GM19455 (cell line): ENCODE measurements around the gene DHPS.
"Not testable (repeated sequence)": the region's sequence is repeated elsewhere in the genome, so short reads cannot be mapped to it uniquely, and the experiment has no call there.

Source experiments
- ATAC-seq: cut with Tn5 transposase; IDR thresholded peaks from one replicate; pipeline ENCODE4 v1.9.1; 2021; ENCODE audit not compliant: unreplicated experiment

DHPS gene

DNA sequence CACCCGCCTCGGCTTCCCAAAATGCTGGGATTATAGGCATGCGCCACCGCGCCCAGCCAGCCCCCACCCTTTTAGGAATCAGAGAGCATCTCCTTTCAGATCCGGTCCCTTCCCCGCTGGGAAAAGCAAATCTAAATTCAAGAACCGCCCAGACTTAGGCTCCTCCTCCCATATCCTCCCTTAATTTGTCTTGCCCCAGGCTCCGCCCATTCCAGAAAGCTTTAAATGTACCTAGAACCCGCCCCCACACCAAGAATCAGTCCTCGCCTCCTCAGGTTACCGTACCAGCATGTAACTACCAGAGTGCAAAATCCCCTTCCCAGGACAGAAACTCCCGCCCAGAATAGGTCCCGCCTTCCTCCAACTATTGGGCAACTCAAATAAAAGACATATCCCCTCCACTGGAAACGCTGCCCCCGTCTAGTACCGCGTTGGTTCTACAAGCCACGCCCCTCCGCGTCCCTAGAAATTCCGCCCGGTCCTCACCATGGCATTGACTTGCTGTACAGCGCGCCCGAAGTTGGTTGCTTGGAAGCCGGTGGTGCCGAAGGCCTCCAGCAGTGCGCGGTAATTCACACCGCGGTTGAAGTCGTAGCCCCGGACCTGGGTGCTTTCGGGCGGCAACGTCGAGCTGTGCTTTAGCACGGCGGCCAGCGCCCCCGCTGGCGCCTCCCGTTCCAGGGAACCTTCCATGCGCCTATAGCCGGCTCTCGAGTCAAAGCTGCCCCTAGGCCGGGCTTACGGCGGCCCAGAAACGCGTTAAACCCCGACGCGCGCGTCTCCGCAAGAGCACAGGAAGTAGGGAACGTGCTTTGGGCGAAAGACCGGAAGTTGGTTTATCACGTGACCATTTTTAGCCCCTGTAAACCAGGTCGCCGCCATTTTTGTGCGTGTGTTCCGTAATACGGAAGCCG, at the start of gene DHPS:
Gene DHPS (minus strand): TSS at position 807 of the 914 bp plus-strand sequence. CDS start 114 bp downstream, at position 693.
- ATAC-seq, result peak; percentile 65

DNA sequence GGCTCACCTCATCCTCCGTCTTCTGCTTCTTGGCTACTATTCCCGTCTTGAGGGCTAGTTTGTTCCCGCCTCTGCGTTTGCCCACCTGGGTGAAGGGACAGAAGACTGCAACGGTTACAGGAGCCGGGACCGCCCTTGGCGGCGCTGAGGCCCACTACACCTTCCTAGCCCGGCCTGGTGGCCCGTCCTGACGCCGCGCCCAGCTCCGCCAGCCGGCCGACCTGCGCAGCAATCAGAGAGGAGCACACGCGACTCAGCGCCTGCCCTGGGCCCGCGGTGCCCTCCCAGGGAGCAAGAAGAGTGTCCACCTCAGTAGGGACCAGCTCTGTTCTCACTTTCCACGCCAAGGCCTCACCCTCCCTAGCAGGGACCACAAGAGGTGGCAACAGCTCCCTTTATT, 49.7 kb upstream of the DHPS start:
- no peak for ATAC-seq

DNA sequence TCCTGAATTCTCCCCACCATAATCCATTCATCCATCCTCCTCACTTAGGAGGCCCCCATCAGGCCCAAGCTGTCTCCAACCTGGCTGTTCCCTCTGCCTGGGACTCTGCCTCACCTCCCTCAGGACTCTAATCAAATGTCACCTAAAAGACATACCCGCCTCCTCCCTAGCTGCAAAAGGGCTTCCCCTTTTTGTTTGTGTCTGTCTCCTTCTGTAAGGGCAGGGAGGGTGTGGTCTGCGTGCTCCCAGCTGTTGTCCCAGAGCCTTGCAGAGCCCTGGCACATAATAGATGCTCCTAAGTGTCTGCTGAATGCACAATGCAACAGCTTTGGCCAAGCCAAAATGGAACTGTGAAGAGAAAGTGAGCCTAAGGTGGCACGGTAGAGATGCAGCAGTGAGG, 48.4 kb upstream of the DHPS start:
- no peak for ATAC-seq

DNA sequence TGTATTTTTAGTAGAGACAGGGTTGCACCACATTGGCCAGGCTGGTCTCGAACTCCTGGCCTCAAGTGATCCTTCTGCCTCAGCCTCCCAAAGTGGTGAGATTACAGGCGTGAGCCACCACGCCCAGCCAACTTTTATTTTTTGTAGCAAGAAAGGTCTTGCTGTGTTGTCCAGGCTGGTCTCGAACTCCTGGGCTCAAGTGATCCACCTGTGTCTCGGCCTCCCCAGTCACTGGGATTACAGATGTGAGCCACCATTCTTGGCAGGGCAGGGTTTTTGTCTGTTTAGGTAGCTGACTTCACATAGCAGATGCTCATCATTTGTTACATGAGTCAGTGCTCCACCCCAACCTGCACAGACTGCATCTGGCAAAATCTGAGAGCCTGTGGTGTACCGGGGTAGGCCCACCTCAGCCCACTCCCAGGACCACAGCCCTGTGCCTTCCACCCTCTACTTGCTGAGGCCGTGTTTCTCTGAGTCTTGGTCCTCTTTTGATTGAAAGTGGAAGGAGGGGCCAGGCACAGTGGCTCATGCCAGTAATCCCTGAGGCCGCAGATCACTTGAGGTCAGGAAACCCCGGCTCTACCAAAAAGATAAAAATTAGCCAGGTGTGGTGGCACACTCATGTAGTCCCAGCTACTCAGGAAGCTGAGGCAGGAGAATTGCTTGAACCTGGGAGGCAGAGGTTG, 46.2 kb upstream of the DHPS start:
- no peak for ATAC-seq

DNA sequence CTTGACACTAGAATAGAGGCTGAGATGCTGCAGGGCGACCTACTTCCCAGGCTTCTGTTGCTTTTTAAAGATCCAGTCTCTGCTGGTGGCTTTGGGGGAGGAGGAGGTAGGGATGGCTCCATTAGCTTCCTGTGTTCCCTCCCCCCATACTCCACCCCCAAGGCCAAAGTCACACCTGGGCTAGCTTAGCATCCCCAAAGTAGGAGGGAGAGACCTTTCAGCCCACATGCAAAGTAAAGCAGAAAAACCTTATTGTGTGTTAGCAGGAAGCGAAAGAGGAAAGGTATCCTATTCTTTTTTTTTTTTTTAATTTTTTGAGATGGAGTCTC, 45.3 kb upstream of the DHPS start:
- ATAC-seq, result no peak

DNA sequence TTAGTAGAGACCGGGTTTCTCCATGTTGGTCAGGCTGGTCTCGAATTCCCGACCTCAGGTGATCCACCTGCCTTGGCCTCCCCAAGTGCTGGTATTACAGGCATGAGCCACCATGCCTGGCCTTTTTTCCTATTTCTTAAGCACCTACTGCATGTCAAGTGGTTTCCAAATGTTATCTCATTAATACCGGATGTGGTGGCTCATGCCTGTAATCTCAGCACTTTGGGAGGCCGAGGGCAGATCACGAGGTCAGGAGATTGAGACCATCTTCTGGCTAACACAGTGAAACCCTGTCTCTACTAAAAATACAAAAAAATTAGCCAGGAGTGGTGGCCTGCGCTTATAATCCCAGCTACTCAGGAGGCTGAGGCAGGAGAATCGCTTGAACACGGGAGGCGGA, 43.9 kb upstream of the DHPS start:
- ATAC-seq, result not testable (repeated sequence)

DNA sequence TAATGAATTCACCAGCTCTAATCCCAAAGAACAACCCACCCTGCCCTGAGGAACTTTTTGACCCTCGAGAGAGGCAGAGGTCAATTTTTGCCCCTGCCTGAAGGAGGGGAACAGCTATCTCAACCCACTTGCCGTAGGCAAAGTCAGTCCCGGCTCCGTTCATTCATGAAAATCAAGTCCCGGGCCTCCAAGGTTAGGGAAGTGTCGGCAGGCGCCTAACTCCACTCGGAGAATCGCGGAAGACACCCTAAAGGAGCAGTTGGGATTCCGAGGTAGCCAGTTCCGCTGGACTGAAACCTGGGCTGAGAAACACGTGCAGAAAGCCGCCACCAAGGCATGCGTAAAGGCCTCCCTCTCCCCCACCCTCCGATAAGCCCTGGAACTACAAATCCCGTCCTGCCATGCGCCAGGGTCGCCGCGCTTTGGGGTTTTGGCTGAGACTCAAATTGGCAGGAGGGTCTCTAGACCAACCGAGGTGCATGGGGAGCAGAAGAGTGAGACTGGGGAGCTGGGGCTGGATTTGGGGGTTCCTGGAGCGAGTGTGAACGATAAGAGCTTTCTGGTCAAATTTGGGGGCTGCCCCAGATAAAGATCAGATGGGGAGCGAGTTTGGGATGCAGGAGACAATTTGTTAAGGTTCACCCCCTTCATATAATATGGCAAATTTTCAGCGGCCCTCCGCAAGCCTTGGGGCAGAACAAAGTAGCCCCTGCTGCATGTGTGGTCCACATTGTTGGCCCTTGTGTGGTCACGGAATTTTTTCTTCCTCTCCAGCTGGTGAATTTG, 42.2 kb upstream of the DHPS start, which contains the start of gene TNPO2:
Gene TNPO2 (minus strand): TSS at position 292 of the 786 bp plus-strand sequence. CDS start 2,955 bp downstream, outside the sequence.
- no peak for ATAC-seq

DNA sequence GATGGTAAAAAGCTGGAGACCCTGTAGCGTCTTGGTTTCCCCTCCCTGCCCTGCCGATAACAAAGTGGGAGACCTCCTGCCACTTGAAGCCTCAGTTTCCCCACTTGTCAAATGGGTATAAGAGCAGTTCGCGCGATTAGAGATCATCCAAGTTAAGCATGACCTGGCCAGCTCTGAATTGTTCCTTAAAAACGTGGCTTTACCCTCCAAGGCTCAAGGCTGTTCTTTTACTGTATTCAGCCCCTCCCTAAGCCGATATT, 41.6 kb upstream of the DHPS start:
- ATAC-seq, result no peak

DNA sequence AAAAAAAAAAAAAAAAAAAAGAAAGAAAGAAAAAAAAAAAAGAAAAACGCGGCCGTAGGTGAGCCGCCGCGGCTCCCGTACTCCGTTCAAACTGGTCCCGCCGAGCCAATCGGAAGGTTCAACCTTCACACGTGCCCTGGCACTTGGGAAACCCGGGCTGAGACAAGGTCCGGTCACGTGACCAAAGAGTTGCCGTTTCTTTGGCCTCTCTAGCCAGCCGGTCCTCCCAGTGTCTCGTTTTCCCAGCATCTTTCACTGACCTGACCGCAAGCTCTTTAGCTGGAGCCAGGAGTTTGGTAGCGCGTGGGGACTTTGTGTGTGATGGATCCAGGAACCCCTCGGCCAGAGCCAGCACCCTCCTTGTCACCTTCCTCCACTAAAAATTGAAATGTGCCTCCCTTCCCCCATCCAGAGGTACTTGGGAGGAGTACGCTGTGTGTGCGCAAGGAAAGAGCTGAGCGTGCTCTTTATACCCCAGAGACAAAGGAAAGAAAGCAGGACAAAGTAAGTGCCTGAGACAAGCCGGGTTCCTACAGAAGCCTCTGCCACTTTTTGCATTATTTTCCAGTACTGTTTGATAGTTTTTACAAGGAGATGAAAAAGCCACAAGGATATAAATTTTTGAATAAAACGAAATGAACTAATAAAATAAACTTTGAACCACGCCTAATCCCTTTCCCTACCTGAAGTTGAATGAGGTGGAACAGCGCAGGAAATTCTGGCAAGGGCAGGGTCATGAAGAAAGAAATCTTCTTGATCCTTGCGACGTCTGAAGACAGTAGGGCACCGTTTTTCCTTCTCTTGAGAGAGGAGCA, 41.1 kb upstream of the DHPS start:
- ATAC-seq, result peak; percentile 60

DNA sequence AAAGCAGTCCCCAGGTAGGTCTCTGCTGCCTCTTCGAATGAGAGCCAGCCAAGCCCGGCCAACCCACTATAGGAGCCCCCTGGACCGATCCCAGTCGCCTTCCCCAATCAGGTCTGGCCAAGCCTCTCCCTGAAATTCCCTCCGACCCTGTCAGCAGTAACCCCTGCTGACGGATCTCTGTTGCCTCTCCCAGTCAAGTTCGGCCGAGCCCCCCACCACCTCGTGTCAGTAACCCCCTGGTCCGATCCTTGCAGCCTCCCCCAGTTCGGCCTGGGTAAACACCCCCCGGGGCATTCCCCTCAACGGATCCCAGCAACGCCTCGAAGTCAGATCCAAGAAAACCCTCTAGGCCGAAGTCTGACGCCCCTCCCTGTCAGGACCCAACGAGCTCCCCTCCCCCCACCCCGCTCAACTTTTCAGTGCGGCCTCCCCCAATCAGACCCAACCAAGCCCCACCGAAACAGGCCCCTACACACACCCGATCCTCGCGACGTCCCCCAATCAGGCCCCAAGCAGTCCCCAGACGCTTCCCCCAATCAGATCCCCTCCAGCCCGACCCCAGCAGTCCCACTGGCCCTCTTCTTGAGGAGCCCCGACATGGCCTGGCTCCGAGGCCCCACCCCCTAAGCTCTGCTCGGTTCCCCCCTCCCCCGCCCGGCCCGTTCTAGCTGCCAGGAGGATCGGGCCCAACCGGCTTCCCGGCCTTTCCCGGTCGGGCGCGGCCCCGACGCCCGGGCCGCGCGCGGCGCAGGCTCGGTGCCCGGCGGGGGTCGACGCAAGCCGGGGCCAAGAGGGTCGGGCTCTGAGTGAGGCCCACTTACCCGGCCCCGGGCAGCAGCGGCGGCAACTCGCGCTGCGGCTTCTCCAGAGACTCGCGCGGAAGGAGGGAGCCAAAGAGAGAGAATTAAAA, 40.2 kb upstream of the DHPS start:
- ATAC-seq, result no peak

DNA sequence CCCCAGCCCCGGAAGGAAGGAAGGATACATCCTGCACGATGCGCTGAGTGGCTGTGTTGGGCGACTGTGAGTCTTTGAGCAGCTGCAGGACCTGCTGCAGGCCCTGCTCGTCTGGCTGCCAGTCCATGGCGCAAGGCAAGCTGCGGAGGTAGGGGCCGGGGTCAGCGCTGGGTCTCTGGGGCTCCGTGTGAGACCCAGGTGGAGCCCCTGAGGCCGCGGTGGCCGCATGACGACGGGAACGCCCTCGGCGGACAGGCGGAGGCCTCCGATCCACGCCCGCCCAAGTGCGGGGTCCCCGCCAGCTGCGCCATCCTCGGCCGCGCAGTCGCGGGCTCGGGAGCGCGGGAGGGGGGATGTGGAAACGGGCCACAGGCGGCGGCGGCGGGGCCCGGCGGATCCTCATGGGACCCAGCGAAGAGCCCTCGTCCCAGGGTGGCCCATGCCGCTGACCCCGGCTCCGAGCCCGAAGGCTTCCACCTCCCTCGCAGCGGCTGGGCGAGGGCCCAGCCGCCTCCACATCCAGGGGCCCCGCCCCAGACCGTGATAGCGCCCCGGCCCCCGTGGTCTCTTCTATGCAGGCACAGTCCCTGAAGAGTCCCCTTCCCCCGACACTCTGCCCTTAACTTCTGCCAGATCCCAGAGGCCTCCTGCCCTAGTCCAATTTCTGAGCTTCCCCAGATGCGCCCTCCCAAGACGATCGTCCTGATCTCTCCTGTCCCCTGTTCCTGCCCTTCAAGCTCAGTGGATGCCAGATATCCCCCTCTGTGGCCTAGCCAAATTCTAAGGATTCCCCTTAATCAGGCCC, 39.4 kb upstream of the DHPS start:
- ATAC-seq, result no peak

DNA sequence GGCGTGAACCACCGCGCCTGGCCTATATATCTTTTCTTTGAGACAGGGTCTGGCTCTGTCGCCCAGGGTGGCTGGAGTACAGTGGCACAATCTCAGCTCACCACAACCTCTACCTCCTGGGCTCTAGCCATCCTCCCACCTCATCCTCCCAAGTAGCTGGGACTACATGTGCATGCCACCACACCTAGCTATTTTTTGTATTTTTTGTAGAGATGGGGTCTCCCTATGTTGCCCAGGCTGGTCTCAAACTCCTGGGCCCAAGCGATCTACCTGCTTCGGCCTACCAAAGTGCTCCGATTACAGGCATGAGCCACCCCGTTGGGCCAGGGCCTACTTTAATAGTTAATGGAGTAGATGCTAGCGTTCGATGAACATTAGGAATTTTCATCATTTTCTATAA, 38.6 kb upstream of the DHPS start:
- no peak for ATAC-seq

DNA sequence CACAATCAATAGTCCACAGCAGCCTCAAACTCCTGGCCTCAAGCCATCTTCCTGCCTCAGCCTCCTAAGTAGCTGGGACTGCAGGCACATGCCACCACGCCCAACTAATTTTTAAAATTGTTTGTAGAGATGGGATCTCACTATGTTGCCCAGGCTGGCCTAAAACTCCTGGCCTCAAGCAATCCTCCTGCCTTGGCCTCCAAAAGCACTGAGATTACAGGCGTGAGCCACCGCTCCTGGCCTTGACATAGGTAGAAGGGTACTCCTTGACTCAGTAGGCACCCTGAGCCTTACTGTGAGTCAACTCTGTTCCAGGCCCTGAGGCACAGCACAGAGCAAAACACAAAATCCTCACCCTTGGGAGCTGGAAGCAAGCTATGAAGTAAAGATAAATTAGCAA, 34.2 kb upstream of the DHPS start:
- no peak for ATAC-seq

DNA sequence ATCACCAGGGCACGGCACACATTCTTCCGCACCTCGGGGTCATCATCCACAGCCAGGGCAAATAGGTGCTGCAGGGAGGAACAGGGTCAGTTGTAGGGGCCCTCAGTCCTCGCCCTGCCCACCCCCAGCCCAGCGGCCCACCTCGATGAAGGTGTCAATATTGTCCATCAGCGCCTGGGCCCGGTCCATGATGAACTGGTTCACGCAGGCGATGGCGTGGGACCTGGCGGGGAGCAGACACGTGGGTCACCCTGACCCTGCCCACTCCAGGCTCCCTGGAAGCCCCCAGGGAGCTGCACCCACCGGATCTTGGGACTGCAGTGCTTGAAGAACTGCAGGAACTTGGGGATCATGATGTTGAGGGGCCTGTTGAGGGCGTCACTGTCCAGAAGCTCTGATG, 33.4 kb upstream of the DHPS start:
- no peak for ATAC-seq

DNA sequence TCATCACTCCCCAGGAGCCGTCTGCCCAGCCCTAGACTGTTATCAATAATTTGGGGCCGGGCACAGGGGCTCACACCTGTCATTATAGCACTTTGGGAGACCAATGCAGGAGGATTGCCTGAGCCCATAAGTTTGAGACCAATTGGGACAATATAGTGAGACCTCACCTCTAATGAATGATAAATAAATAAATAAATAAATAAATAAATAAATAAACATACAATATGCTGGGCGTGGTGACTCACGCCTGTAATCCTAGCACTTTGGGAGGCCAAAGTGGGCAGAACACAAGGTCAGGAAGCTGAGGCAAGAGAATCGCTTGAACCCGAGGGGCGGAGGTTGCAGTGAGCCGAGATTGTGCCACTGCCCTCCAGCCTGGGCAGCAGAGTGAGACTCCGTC, 31.6 kb upstream of the DHPS start:
- ATAC-seq, result not testable (repeated sequence)

DNA sequence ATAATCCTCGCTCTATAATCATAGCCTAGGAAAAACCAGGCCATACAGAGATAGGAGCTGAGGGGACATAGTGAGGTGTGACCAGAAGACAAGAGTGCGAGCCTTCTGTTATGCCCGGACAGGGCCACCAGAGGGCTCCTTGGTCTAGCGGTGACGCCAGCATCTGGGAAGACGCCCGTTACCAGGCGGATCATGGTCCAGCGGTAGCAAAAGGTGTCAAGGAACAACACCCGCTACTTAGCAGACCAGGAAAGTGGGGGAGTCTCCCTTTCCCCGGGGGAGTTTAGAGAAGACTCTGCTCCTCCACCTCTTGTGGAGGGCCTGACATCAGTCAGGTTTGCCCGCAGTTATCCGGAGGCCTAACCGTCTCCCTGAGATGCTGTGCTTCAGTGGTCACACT, 30.4 kb upstream of the DHPS start:
- not testable (repeated sequence) for ATAC-seq

DNA sequence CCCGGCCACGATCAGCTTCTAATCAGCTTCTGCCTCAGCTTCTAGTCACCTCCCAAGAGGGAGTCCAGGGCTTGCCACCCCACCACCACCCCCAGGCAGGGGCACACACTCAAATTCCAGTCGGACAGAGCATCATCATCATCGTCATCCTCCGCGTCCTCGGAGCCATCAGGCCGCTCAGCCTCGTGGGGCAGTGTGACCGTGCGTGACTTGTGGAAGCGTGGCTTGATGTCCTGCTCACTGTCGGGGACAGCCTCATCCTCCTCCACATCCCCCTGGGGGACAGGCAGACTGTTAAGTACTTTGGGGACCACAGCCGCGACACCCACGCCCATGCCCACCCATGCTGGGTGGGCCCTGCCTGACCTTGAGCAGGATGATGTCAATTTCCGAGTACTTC, 29.5 kb upstream of the DHPS start:
- ATAC-seq, result no peak

DNA sequence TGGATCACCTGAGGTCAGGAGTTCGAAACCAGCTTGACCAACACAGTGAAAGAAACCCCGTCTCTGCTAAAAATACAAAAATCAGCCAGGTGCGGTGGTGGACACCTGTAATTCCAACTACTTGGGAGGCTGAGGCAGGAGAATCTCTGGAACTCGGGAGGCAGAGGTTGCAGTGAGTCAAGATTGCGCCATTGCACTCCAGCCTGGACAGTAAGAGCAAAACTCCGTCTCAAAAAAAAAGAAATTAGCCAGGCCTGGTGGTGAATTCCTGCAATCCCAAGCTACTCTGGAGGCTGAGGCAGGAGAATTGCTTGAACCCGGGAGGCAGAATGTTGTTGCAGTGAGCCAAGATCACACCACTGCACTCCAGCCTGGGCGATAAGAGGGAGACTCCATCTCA, 27.0 kb upstream of the DHPS start:
- no peak for ATAC-seq

DNA sequence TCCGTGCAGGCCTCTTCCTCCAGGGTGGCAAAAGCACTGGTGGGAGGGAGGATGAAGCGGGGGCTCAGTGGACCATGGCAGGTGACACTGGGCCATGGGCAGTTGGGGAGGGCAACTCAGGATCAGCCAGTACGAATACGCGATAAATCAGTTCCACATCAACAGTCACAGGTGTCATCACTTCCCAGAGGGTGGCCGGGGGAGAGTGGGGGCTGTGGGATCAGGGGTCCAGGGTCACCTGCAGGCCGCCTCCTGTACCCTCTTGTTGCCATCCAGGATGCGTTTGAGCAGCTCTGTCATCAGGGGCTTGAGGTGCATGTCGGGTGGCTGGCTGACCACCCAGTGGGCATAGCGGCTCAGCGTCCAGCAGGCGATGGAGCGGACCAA, 24.6 kb upstream of the DHPS start:
- no peak for ATAC-seq
